ENCODE data around the gene ZBED6.
"Not testable (repeated sequence)": the region's sequence is repeated elsewhere in the genome, so short reads cannot be mapped to it uniquely, and the experiment has no call there.

DNA sequence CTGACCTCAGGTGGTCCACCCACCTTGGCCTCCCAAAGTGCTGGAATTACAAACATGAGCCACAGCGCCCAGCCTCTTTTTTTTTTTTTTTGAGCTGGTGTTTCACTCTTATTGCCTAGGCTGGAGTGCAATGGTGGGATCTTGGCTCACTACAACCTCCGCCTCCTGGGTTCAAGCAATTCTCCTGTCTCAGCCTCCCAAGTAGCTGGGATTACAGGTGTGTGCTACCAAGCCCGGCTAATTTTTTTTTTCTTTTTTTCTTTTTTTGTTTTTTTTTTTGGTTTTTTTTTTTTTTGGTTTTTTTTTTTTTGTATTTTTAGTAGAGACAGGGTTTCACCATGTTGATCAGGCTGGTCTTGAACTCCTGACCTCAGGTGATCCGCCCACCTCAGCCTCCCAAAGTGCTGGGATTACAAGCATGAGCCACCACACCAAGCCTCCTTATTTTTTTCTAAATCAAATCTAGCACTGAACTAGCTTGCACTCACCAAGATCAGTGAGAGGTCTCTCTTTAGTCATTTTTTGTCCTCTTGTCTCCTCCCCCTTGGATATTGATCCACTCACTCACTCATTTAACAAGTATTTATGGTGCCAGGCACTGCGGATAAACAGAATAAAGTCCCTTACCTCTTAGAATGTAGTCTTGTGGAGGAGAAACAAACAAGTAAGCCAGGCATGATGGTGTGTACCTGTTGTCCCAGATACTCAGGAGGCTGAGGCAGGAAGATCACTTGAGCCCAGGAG is 43.6 kb upstream of the ZBED6 start:
- TF ChIP-seq, protein P1, sequence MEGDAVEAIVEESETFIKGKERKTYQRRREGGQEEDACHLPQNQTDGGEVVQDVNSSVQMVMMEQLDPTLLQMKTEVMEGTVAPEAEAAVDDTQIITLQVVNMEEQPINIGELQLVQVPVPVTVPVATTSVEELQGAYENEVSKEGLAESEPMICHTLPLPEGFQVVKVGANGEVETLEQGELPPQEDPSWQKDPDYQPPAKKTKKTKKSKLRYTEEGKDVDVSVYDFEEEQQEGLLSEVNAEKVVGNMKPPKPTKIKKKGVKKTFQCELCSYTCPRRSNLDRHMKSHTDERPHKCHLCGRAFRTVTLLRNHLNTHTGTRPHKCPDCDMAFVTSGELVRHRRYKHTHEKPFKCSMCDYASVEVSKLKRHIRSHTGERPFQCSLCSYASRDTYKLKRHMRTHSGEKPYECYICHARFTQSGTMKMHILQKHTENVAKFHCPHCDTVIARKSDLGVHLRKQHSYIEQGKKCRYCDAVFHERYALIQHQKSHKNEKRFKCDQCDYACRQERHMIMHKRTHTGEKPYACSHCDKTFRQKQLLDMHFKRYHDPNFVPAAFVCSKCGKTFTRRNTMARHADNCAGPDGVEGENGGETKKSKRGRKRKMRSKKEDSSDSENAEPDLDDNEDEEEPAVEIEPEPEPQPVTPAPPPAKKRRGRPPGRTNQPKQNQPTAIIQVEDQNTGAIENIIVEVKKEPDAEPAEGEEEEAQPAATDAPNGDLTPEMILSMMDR (IDR thresholded peaks at IDR 0.05): not testable (repeated sequence)
- TF ChIP-seq ZFX (IDR thresholded peaks at IDR 0.05; ENCODE audit: borderline replicate concordance): not testable (repeated sequence)

All from 22Rv1 (cell line).